Stimulated activated CD4-positive, alpha-beta T cell treated with anti-CD3 and anti-CD28 coated beads, Interleukin-2, amount 100 ng/mL, for 4 hours (primary cell): ENCODE data around the gene PLCH2.

ENCODE experiments used
- DNase-seq: peaks from one replicate; pipeline ENCODE4 v3.0.0-alpha.2; 2020; ENCODE audit warnings: low read depth

The PLCH2 gene

DNA sequence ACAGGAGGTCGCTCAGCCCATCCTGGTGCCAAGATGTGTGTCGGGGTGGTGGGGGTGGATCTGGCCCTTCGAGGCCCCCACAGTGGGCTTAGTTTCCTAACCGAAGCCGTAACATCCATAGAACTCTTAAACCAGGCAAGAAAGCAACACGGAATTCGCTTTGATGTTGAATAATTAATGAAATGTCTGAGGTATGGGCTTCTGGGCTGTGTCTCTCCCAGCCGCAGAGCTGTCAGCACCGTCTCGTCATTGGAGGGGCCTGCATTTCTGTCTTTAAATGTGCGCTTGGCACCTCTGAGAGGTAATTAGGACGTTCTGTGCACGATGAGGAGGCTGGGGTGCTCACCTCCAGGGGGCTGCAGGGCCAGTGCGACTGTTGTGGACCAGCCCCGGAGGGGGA, 13.3 kb upstream of the PLCH2 start:
- DNase-seq = no peak

DNA sequence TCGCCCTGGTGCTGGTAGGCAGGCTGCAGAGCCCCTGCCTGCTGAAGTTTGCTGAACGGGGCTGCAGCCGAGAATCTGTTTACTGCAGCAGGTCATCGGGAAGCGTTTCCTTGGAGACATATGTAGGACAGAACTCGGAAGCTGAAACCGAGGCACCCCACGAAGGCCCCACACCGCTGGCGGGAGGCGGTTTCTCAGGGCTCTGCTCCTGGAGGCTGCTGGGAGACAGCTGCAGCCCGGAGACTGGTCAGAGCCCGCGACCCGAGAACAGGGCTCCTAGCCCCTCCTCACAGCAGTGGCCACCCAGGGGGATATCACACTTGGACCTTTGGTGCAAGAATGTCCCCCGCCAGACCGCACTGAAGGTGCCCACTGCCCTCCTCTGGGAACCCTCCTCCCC, 12.7 kb upstream of the PLCH2 start:
- no peak for DNase-seq

DNA sequence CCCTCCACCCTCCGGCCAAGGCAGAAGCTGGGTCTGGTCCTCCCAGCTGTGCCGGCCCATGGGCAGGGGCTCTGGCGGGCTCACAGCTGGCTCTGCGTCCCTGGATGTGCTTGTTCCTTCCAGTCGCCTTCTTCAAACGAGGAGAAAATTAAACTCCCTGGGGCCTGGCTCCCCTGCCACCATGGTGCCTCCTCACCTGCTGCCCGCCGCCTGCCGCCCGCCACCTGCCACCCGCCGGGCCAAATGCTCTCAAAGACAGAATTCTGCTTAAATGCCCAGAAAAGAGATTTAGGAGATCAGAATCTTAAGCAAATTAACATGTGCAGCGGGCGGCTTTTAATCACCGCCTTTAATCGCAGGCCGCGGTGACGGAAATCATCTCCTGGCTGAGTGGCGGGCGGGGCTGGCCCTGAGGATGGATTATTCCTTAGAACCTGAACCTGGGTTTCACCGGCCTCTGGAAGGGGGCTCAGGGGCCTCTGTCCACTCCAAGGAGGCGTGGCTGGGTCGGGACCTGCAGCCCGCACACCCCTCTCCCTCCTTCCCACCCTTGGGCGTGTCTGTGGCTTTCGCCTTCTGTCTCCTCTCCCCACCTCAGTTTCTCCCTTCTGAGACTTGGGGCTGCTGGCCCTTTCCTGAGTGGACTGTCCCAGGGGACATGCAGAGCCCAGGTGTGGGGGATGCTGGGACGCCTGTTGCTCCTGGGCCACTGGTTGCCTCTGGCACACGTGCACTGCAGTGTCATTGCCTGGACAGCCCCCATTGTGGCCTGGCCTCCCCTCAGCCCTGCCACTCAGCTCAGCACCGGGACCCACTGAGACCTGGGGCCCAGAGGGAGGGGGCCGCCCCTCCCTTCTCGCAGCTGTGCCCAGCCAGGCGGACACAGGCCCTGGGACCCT, 10.5 kb upstream of the PLCH2 start:
- DNase-seq = no peak

DNA sequence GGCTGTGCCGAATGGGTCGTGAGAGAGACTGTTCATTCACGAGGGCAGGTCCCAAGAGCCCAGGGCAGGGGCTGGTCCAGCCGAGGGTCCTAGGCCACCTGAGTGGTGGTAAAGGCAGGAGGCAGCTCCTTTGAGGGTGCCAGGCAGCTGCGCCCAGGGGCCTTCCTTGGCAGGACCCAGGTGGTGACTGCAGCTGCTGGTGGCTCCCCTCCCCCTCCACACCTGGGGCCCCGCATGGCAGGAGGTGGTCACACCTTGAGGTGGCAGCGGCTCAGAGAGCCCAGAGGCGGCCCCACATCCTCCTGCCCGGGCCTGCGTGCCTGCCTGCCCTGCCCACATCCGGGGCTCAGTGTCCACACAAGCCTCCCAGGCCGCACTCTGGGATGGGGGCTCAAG, 9.8 kb upstream of the PLCH2 start:
- DNase-seq = no peak

DNA sequence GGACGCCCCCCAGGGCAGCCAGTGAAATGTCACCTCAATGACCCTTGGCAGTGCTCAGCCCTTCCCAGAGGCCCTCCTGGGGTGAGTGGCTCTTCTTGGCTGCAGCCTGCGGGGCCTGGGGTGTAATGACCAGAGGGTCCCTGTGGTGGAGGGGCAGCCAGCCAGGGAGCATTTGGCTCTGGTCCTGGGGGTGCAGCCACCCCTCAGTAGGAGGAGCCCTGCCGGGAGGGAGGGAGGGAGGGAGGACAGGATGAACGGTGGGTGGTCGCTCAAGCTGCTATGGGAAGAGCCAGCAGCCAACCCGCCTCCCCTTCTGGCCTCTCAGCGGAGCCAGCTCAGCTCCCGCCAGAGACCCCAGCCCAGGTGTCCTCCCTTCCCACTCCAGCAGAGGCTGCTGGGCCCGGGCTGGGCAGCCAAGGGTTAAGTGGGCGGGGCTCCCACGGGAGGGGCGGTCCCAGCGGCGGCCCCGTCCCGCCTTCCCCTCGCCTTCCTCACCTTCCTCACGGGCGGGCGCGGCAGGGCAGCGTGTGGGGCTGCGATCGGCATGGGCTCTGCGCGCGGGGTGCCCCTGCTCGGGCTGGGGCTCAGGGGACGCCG, 9.0 kb upstream of the PLCH2 start:
- DNase-seq = no peak

DNA sequence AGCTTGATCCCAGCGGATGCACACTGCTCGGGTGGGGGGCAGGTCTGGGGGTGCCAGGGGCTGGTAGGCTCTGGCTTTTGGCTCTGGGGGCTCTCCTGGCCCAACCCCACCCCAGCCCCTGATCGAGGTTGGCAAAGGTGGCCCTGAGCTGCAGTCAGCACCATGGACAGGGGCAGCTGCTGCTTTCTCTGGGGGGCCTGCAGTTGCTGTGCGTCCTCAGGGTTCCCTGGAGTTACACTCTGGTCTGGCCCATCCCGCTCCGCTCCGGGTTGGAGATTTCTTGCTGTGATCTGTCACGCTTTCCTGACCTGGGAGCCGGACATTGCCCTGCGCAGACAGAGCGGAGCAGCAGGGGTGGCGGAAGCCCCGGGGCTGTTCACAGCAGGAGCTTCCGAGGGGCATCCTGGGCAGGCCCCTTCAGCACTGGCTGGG, 8.0 kb upstream of the PLCH2 start:
- DNase-seq = no peak

DNA sequence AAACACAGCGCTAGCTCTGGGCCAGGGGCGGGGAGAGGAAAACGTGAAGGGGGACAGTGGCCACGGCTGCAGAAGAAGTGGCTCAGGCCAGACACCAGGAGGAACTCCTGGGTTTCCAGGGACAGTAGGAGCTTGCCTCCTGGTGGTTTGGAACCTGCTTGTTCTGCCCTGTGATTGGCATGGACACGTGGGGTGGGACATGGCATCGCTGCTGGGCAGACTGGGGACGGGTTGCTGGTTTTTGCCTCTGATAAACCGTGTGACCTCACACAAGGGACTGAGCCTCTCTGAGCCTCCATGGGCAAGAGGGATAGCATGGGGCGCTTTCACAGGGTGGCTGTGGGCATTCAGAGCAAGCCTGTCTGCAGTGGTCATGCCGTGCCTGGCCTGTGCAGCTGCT, 7.5 kb upstream of the PLCH2 start:
- no peak for DNase-seq

DNA sequence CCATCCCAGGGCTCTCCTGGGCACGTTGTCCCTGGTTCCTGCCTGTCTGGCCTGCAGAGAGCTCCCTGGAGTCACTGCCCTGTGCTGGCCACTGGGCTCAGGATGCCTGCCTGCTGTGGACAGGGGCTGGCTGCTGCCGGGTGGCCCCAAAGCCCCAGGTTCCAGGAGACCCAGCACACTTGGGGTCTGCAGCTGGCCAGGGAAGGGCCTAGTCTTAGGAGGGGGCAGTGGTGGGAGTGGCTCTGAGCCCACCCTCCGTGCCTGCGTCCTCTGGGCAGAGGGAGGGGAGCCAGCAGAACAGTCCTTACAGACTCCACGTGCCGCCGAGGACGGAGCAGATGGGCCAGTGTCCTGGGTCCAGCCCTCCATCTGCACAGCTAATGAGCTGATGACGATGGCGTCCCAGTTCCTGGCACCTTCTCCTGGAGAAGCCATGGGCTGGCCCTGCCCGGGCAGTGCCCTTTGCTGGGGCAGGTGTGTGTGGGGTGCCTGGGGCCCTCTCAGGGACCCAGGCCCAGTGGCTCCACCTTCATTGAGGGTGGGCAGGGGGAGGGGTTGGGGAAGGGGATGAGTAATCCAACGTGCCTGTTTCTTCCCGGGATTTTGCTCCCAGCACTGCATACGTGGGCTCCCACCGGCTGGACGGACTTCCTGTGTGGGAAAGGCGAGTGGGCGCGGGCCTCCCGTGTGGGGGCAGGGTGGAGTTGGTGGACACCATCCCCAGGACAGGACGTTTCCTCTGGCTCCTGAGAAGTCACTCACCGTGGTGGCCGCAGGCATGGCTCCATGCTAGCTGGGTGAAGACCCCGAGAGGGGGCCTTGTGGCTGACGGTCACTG, 6.8 kb upstream of the PLCH2 start:
- DNase-seq = no peak

DNA sequence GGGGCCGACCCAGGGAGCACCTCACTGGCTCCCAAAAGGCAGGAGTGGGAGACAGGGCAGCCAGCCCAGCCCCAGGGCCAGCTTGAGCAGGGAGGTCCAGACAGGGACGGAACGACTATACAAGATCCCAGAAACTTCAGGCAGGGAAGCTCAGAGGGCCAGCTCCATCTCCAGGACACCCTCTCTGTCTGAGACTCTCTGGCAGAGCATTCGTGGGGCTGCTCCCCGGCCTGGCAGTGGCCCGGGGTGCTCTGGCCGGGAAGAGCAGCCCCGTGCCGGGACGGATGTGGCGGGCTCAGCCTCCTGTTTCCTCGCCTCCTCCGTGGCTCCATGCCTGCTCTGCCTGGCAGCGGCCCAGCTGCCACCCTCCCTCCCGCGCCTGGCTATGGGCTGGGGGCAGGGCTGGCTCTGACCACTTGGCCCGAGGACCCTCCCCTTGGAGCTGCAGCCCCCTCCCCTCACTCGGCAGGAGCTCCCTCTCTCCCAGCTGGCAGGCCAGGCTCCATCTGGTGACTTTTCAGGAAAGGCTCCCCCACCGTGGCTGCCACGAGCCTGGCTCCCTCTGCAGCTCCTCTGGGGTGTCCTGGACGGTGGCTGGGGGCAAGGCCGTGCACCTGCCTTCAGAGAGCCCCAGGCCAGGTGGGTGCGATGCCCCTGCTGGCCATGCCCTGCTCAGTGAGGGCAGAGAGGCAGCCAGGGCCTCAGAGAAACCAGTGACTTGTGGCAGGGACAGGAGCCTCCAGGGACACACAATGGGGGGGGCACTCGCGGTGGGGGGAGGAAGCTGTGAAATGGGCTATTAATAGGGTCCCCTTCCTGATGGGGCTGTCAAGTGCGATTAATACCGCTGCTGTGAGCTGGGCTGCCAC, 5.6 kb upstream of the PLCH2 start:
- no peak for DNase-seq

DNA sequence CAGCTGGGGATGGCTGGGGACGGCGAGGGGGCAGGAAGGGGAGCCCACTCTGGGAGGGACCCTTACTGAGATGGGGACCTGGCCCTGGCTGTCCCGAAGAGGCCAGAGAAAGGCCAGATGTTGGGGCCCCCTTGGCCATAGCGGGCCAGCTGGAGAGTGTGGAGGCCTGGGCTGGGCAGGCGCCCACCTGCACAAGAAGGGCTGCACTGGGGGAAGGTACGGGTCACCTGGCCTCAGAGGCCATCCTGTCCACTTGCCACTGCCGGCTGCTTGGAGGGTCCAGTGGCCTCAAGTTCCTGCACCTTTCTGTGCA, 5.0 kb upstream of the PLCH2 start:
- DNase-seq = no peak

DNA sequence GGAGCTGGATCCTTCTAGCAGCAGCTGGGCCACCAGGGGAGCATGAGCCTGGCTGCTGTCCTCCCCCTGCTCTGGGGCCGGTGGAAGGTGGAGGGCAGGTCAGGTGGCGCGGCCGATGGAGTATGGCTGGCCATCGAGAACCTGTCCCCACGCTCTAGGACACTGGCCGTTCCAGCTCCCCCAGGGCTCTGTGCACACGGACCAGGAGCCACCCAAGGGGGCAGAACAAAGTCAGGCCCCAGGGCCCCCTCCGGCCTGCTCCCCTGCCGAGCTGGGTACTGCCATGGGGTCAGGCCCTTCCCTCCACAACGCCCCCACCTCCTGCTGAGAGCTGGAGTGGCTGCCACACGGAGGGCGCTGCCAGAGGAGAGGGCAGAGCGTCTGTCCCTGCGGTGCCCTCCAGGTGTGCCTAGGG, 4.5 kb upstream of the PLCH2 start:
- no peak for DNase-seq

DNA sequence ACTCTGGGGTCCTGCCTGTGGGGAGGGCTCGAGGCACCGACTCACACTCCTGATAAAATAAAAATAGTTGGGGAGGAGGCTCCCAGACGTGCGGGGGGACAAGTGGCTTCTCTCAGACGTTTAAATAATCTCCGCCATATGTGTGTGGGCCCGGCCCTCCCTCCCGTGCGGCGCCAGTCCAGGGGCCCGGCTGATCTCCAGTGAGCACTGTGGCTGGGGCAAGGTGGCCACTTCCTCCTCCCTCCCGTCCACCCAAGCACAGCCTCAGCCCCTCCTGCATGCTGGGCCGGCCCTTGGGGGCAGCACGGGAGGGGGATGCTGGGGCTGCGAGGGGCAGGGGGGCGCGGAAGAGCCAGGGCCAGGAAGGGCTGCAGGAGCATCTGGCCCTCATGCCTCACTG, 4.0 kb upstream of the PLCH2 start:
- DNase-seq = no peak

DNA sequence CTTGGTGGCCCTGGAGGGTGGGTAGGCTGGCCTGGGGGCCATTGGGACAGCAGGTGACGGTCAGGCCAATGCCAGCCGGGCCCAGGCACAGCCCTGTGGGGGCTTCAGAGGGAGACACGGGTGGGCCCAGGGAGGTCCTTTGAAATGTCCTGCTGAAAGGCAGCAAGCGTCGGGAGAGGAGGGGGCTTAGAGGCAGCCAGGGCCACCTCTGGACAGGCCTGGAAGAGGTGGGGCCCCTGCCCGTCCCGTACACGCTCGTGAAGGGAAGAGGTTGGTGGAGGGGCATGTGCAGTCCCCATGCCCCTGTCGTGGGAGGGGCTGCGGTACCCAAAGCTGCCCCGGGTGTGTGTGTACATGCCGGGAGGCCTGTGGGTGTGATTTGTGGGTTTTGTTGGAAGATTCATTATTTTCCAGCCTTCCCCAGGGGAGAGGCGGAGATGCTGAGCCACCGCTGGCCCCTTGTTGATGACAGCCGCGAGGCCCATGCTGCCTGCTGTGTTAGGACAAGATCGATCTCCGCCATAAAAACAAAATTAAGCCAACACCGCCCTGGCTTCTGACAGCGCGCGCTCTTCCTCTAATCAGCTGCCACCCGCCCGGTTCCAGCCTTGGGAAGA, 3.4 kb upstream of the PLCH2 start:
- no peak for DNase-seq

DNA sequence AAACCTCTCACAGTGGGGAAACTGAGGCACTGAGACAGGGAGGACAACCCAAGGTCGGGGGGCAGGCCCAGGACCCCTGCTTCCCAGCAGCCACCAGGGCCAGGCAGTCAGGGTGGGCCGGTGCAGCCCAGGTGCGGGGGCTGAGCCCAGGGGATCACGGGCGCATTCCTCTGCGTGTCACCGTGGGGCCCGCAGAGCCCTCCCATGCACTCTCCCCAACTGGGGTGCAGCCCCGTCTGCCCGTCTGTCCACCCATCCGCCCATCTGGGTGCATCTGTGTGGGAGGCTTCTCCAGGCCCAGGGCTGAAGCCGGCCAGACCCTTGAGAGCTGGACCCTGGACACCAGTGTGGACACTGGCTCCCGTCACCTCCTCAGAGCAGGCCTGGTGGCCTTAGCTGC, 2.9 kb upstream of the PLCH2 start:
- no peak for DNase-seq

DNA sequence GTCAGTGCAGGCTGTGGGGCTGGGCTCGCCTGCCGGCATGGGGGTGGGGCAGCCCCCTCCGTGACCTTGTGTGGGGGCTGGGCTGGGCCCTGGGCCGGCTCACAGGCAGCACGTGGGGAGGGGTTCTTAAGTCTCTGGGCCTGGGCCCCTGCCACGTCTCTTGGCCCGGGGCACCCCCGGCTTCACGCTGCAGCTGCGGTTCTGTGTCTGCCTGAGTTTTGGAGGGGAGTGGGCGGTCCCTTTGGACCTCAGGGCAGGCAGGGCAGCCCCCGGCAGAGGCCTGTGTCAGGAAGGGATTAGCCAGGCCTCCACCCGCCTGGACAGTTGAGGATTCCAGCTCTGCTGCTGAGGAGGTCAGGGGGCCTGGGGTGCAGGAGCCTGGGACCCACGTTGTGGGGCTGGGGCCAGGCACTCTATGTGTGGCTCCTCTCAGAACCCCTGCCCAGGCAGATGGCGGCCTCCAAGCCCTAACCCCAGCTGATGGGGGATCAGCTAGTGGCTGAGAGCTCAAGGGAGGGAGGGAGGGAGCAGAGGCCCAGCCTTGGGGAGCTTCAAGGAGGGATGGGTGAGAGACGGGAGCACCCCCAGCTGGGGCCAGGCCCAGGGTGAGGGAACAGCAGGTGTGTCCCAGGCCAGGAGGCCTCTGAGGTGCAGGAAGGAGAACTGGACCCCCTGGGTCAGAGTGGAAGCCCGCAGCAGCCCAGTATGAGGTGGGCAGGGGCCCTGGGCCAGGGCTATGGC, 1.8 kb upstream of the PLCH2 start:
- DNase-seq = no peak

DNA sequence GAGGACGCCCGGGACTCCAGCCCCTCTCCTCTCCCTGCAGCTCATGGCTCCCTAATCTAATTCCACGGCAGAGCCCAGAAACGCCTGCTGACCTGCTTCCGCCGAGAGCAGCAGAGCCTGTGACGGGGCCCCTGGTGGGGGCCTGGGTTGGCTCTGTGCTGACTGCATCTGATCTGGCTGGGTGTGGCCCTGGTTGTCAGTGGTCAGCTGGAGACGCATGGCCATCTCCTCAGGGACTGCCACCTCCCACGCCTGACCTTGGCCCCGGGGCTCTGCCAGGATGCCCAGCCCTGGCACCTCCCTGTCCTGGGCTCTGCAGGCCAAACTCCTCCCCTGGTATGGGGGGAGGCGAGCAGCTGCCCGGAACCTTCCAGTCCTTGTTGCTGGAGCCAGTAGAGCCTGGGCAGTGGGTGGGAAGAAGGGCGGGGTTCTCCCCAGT, 1.1 kb upstream of the PLCH2 start:
- DNase-seq = no peak

DNA sequence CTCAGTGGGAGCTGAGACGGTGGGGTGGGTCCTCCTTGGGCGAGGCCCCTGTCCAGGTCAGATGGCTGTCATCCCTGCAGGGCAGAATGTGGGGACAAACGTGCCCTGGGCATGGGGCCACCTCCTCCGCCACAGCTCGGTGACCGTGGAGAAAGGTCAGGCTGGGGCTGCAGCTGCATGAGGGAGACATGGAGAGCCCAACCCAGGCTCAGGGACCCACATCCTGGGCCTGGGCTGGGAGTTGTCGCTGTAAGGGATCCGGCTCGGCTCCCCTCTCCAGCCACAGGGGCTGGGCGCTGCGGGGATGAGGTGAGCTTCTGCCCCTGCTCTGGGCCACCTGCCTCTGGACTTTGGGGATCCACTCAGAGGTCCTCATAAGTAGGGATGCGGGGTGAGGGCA, 518 bp upstream of the PLCH2 start:
- no peak for DNase-seq

DNA sequence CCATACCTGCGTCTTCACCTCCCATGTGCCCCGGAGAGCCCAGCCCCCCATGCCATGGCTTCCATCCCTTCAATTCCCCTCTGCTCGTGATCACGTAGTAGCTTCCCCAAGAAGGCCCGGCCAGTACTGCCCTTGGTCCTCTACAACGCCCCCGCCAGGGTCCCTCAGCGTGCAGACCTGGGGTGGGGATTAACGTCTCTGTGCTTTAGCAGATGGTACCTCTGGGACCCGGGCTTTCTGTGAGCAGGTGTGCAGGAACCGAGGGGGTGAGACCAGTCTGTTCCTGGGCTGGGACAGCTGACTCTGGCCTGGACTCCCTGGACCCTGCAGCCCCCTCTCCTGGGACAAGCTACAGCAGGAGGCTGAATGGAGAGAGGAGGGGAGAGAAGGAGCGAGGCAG, 1.2 kb downstream of the PLCH2 start:
- DNase-seq = no peak

DNA sequence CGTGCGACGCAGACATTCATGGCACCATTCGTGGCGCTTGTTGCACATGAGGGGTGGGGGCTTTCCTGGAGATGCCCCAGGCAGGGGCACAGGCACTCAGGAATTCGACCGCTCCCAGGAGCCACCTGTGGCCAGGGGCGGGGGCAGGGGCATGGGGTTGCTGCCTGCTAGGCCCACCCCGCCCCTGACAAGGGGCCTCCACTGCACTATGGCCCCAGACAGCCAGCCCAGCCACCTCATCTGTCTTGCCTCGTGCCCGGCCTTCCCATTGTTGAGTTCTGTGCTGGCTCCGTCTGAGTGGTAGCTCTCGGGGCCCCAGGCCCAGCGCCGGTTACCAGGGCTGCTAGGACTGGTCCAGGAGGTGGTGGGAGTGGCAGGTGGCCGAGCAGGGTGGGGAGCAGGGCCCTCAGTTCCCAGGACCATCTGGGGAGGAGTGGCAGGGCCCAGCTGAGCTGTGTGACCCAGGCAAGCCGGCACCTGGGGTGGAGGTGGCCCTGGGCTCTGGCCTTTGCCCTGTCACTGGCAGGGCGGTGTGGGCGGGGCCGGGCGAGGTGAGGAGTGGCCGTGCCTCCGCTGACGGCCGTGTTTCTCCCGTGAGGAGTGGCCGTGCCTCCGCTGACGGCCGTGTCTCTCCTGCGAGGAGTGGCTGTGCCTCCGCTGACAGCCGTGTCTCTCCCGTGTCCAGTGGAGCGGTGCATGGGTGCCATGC, 1.9 kb downstream of the PLCH2 start:
- no peak for DNase-seq

DNA sequence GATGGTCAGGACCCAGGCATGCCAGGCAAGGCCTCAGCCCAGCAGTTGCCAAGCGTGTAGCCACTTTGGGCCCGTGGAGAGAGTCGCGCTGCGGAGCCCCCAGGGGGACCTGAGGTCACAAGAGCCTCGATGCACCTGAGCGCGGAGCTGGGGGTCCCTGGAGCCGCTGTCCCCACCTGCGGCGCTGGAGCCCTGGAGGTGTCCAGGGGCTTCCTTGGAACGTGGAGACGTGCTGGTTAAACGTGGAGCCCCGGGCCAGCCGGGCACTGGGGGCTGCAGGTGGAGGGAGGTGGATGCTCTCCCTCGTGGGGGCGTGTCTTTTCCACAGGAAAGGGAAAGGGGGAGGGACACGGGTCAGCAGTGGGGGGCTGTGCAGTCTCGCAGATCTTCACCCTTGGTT, 3.1 kb downstream of the PLCH2 start:
- DNase-seq = no peak
